Neural cell (in vitro differentiated cells): ENCODE measurements around the gene FZD2. TPM values are rescaled to one million over a fixed set of nuclear protein-coding genes. Genes with fewer than 3 reads are reported as not detected.
"Not testable (repeated sequence)": the region's sequence is repeated elsewhere in the genome, so short reads cannot be mapped to it uniquely, and the experiment has no call there.

Experiments used
- H2AFZ ChIP-seq: fragments of 200-600, 300-800 bp; sonication (generic), shearing (Covaris generic); 2 replicates; pipeline ENCODE4 v1.6.0; 2014; ENCODE audit warnings: low read depth, mild to moderate bottlenecking, antibody characterized with exemption, low read length, moderate library complexity
- H3F3A ChIP-seq: fragments of 200-600 bp; shearing (Covaris generic); 2 replicates; pipeline ENCODE4 v1.6.1; 2016; ENCODE audit warnings: mild to moderate bottlenecking, moderate library complexity, mixed read lengths, antibody characterized with exemption, low read length; ENCODE audit not compliant: insufficient read depth, poor library complexity, severe bottlenecking
- H3K27ac ChIP-seq: fragments of 200-600, 300-800 bp; sonication (generic), shearing (Covaris generic); 2 replicates; pipeline ENCODE4 v1.5.1; 2014; ENCODE audit warnings: mild to moderate bottlenecking, low read length, moderate library complexity
- H3K27me3 ChIP-seq: fragments of 300-800, 200-600 bp; sonication (generic), shearing (Covaris generic); 2 replicates; pipeline ENCODE4 v1.6.0; 2014; ENCODE audit warnings: mild to moderate bottlenecking, low read depth, low read length, moderate library complexity; ENCODE audit not compliant: insufficient read depth
- H3K36me3 ChIP-seq: fragments of 300-800, 200-600 bp; sonication (generic), shearing (Covaris generic); 2 replicates; pipeline ENCODE4 v1.5.1; 2014; ENCODE audit warnings: mild to moderate bottlenecking, antibody characterized with exemption, low read length, moderate library complexity; ENCODE audit not compliant: insufficient read depth
- H3K4me2 ChIP-seq: fragments of 300-800, 200-600 bp; sonication (generic), shearing (Covaris generic); 2 replicates; pipeline ENCODE4 v1.6.0; 2014; ENCODE audit warnings: mild to moderate bottlenecking, low read length
- H3K4me3 ChIP-seq: fragments of 300-800, 200-600 bp; sonication (generic), shearing (Covaris generic); 2 replicates; pipeline ENCODE4 v1.5.1; 2014; ENCODE audit warnings: mild to moderate bottlenecking, low read length, moderate library complexity
- H3K79me2 ChIP-seq: fragments of 200-600 bp; shearing (Covaris generic); replicated peaks from 2 replicates; pipeline ENCODE4 v1.6.0; 2014; ENCODE audit warnings: mild to moderate bottlenecking, low read length, moderate library complexity; ENCODE audit not compliant: insufficient read depth
- H3K9ac ChIP-seq: fragments of 300-800, 200-600 bp; sonication (generic), shearing (Covaris generic); 2 replicates; pipeline ENCODE4 v1.6.1; 2016; ENCODE audit warnings: mild to moderate bottlenecking, low read length, mixed read lengths
- H3K9me2 ChIP-seq: fragments of 200-600 bp; shearing (Covaris generic); 2 replicates; pipeline ENCODE4 v1.6.1; 2016; ENCODE audit warnings: mild to moderate bottlenecking, low read length, mixed read lengths; ENCODE audit not compliant: insufficient read depth
- H3K9me3 ChIP-seq: fragments of 200-600, 300-800 bp; sonication (generic), shearing (Covaris generic); 2 replicates; pipeline ENCODE4 v1.6.1; 2016; ENCODE audit warnings: mild to moderate bottlenecking, mixed run types, low read length, moderate library complexity, mixed read lengths
- H4K20me1 ChIP-seq: fragments of 200-600 bp; shearing (Covaris generic); 2 replicates; pipeline ENCODE4 v1.6.1; 2016; ENCODE audit warnings: mild to moderate bottlenecking, mixed run types; ENCODE audit not compliant: insufficient read depth
- CTCF ChIP-seq: fragments of 450-650 bp; IDR thresholded peaks from 2 replicates; pipeline ENCODE4 v1.5.1; 2014; ENCODE audit warnings: antibody characterized with exemption, mild to moderate bottlenecking, moderate library complexity; ENCODE audit not compliant: poor library complexity, severe bottlenecking
- EP300 ChIP-seq: fragments of 450-650 bp; conservative IDR thresholded peaks from 2 replicates; pipeline ENCODE4 v1.6.1; 2014; ENCODE audit warnings: antibody characterized with exemption, mild to moderate bottlenecking, moderate library complexity; ENCODE audit not compliant: poor library complexity, severe bottlenecking
- EZH2 ChIP-seq: fragments of 200-600, 300-800 bp; shearing (Covaris generic), sonication (generic); IDR thresholded peaks from 2 replicates; pipeline ENCODE4 v1.6.1; 2014; ENCODE audit warnings: antibody characterized with exemption, low read length, borderline replicate concordance, mild to moderate bottlenecking; ENCODE audit not compliant: insufficient read depth, poor library complexity, severe bottlenecking
- MXI1 ChIP-seq: fragments of 450-650 bp; conservative IDR thresholded peaks from 2 replicates; pipeline ENCODE4 v1.6.1; 2014; ENCODE audit warnings: antibody characterized with exemption, mild to moderate bottlenecking; ENCODE audit not compliant: poor library complexity, severe bottlenecking
- POLR2AphosphoS5 ChIP-seq: IDR thresholded peaks from 2 replicates; pipeline ENCODE4 v1.6.1; 2012
- RAD21 ChIP-seq: fragments of 450-650 bp; conservative IDR thresholded peaks from 2 replicates; pipeline ENCODE4 v1.6.1; 2014; ENCODE audit warnings: antibody characterized with exemption, mild to moderate bottlenecking, moderate library complexity
- REST ChIP-seq: IDR thresholded peaks from 2 replicates; pipeline ENCODE4 v1.6.1; 2012; ENCODE audit warnings: borderline replicate concordance
- SMC3 ChIP-seq: fragments of 450-650 bp; conservative IDR thresholded peaks from 2 replicates; pipeline ENCODE4 v1.6.1; 2014; ENCODE audit warnings: antibody characterized with exemption, mild to moderate bottlenecking, moderate library complexity; ENCODE audit not compliant: poor library complexity
- TAF1 ChIP-seq: IDR thresholded peaks from 2 replicates; pipeline ENCODE4 v1.6.1; 2012; ENCODE audit warnings: low read depth
- polyA plus RNA-seq: library from polyadenylated mRNA; depleted of rRNA; stranded (reverse); fragments of >200 nt; gene quantifications from 2 replicates; pipeline ENCODE4 v1.2.3, GENCODE V29; 2014

The FZD2 gene
- polyA plus RNA-seq, 1 donor from 2014 or later = 2.5 TPM

- Histone ChIP-seq H4K20me1 (no peaks in the 10 kb centered on the region), H3K4me2 (no peak overlapping the region), H3K27ac (no peak overlapping the region), H3K4me3 (no peak overlapping the region), H3K9ac (no peak overlapping the region), H3K9me3 (no peaks in the 10 kb centered on the region), H3K36me3 (no peaks in the 10 kb centered on the region), H3F3A (no peaks in the 10 kb centered on the region), H3K79me2 (peaks cover 19% of the 10 kb centered on the region), H3K27me3 (no peaks in the 10 kb centered on the region), H3K9me2 (no peaks in the 10 kb centered on the region), H2AFZ (no peak overlapping the region)
- TF ChIP-seq REST (no peak), SMC3 (no peak), EP300 (no peak), RAD21 (no peak), TAF1 (no peak)
Measured at GRCh38 chr17:44565866-44566443, 8.7 kb downstream of the FZD2 start.

GRCh38 chr17:44568311-44568944 is 11.1 kb downstream of the FZD2 start:
- H4K20me1 ChIP-seq, H3K36me3 ChIP-seq, H3K27me3 ChIP-seq, H3K4me2 ChIP-seq, H2AFZ ChIP-seq, H3K9me3 ChIP-seq, H3F3A ChIP-seq, H3K9ac ChIP-seq, H3K79me2 ChIP-seq, H3K9me2 ChIP-seq, H3K4me3 ChIP-seq, H3K27ac ChIP-seq: not testable (repeated sequence)

- Histone ChIP-seq H3K27me3 (no peaks in the 10 kb centered on the region), H2AFZ (no peak overlapping the region), H3F3A (no peaks in the 10 kb centered on the region), H3K27ac (no peak overlapping the region), H4K20me1 (no peaks in the 10 kb centered on the region), H3K79me2 (no peaks in the 10 kb centered on the region), H3K9ac (no peak overlapping the region), H3K4me2 (no peak overlapping the region), H3K4me3 (no peak overlapping the region), H3K36me3 (no peaks in the 10 kb centered on the region), H3K9me2 (no peaks in the 10 kb centered on the region), H3K9me3 (no peaks in the 10 kb centered on the region)
- no peak for TF ChIP-seq REST
- no peak for TF ChIP-seq TAF1
- no peak for TF ChIP-seq EP300
- no peak for TF ChIP-seq RAD21
- TF ChIP-seq MXI1 = no peak
- no peak for TF ChIP-seq EZH2
- TF ChIP-seq SMC3 = no peak
- TF ChIP-seq POLR2AphosphoS5 = no peak
- TF ChIP-seq CTCF = no peak
Measured at GRCh38 chr17:44568945-44569858, 11.9 kb downstream of the FZD2 start.
